ENCODE data around the gene RPS15. TPM values are rescaled to one million over a fixed set of nuclear protein-coding genes. Genes with fewer than 3 reads are reported as not detected.

Gene RPS15
- total RNA-seq (2014; rRNA removed; shearing (Covaris generic)) = 1,189 and 1,346 TPM in 2 replicates
- polyA plus RNA-seq (2014; cell fraction: nucleus; rRNA removed) = 2,103 and 3,402 TPM in 2 replicates

GRCh38 chr19:1438035-1438932, at the start of gene RPS15:
Gene RPS15 (plus strand): TSS chr19:1438396. CDS start chr19:1438426, 30 bp downstream.
- peak; percentile 86 for DNase-seq (ENCODE audit: extremely low read depth, low read depth)

GRCh38 chr19:1388637-1389026, 49.6 kb upstream of the RPS15 start:
- DNase-seq (ENCODE audit: extremely low read depth, low read depth) = no peak

- no peak for DNase-seq (ENCODE audit: extremely low read depth, low read depth)
Observed at GRCh38 chr19:1389033-1389940, 48.9 kb upstream of the RPS15 start.

GRCh38 chr19:1390890-1391423, 47.2 kb upstream of the RPS15 start:
- no peak for DNase-seq (ENCODE audit: extremely low read depth, low read depth)

- DNase-seq (ENCODE audit: extremely low read depth, low read depth) = no peak
Observed at GRCh38 chr19:1392407-1392806, 45.8 kb upstream of the RPS15 start.

- DNase-seq (ENCODE audit: extremely low read depth, low read depth) = no peak
Observed at GRCh38 chr19:1392939-1393530, 45.2 kb upstream of the RPS15 start.

GRCh38 chr19:1393841-1394240, 44.4 kb upstream of the RPS15 start:
- DNase-seq (ENCODE audit: extremely low read depth, low read depth) = no peak

GRCh38 chr19:1394252-1395193, 43.7 kb upstream of the RPS15 start:
- DNase-seq (ENCODE audit: extremely low read depth, low read depth) = no peak

GRCh38 chr19:1395194-1396018, 42.8 kb upstream of the RPS15 start:
- DNase-seq (ENCODE audit: extremely low read depth, low read depth) = no peak

- no peak for DNase-seq (ENCODE audit: extremely low read depth, low read depth)
Observed at GRCh38 chr19:1396019-1396767, 42.0 kb upstream of the RPS15 start.

- DNase-seq (ENCODE audit: extremely low read depth, low read depth) = no peak
Observed at GRCh38 chr19:1396768-1397679, 41.2 kb upstream of the RPS15 start.

GRCh38 chr19:1397838-1398237, 40.4 kb upstream of the RPS15 start:
- no peak for DNase-seq (ENCODE audit: extremely low read depth, low read depth)

GRCh38 chr19:1399079-1399478, 39.1 kb upstream of the RPS15 start:
- no peak for DNase-seq (ENCODE audit: extremely low read depth, low read depth)

GRCh38 chr19:1399745-1400144, 38.5 kb upstream of the RPS15 start:
- no peak for DNase-seq (ENCODE audit: extremely low read depth, low read depth)

GRCh38 chr19:1400281-1401137, 37.7 kb upstream of the RPS15 start:
- DNase-seq (ENCODE audit: extremely low read depth, low read depth) = no peak
